ENCODE results near the gene ZBED5.

The ZBED5 gene

GRCh38 chr11:10878408-10879214, 20.8 kb upstream of the ZBED5 start:
- peak in 1 of 4 experiments; percentile 12 for DNase-seq

GRCh38 chr11:10876158-10876557, 18.3 kb upstream of the ZBED5 start:
- DNase-seq = no peak

GRCh38 chr11:10875430-10876021, 17.7 kb upstream of the ZBED5 start:
- DNase-seq = no peak

DNA sequence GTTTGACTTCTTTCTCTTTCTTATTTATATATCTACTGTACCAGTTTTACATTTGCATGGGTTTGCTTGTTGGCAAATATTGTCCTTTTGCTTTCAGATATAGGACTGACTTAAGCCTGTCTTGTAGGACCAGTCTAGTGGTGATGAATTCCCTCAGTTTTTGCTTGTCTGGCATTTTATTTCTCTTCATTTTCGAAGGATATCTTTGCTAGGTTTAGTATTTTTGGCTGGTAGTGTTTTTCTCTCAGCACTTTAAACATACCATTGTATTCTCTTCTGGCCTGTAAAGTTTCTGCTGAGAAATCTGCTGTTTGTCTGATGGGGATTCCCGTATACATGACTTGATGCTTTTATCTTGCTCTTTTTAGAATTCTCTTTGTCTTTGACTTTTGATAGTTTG, 14.2 kb upstream of the ZBED5 start:
- no peak for DNase-seq

DNA sequence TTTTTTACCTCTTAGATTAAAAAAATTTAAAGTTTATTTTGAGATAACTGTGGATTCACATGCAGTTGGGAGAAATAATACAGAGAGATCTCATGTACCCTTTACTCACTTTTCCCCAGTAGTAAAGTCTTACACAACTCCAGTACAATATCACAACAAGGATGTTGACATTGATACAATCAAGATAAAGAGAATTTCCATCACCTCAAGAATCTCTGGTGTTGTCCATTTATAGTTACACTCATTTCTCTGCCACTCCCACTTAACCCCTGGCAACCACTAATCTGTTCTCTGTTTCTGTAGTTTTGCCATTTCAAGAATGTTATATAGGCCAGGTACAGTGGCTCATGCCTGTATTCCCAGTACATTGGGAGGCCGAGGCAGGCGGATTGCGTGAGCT, 10.5 kb upstream of the ZBED5 start:
- DNase-seq = no peak

DNA sequence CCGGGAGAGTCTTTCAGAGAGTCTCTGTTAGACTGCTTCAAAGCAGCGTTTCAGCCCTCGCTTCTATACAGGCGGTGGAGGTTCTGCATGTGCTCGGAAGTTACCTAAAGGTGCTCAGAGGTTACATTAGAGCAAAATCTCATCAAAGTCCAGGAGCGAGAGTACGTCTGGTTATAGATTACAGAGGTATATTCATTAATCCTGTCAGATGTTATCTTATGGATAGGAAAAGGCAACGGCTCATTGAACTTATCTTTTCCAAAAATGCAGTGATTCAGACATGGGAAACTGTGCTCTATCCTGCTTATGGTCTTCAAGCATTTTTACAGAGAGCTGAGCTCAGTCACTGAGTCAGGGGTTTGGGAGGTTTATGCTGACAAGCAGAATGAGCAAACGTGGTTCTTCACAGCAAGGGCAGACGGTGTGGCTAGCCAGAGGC, 9.1 kb upstream of the ZBED5 start:
- DNase-seq = no peak

DNA sequence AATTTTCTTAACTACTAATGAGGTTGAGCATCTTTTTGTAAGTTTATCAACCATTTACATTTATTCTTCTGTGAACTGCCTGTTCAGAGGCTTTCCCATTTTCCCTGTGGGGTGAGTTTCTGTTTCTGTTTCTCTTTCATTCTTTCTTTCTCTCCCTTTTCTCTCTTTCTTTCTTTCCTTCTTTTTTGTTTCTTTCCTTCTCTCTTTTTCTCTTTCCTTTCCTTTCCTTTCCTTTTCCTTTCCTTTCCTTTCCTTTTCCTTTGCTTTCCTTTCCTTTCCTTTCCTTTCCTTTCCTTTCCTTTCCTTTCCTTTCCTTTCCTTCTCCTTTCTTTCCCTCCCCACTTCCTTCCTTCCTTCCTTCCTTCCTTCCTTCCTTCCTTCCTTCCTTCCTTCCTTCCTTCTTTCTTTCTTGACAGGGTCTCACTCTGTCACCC, 8.0 kb upstream of the ZBED5 start:
- no peak for DNase-seq

GRCh38 chr11:10864688-10865087, 6.8 kb upstream of the ZBED5 start:
- no peak for DNase-seq

DNA sequence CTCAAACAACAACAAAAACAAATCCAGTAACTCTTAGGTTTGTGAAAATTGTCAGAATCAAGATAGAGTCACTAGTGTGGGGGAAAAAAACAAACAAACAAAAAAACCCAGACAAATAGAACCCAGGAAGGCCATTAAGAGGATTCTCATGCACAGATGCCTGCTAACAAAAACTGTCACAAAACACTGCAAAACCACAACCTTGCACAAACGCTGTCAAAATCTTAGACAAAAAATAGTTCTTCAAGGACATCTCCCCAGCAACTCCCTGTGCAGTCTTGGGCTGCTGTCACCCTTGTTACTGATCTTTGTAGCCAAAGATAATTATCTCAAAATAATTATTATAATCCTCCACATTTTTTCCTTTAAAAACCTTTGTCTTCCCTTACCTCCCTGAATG, 4.6 kb upstream of the ZBED5 start:
- no peak for DNase-seq

GRCh38 chr11:10861799-10862198, 3.9 kb upstream of the ZBED5 start:
- DNase-seq = no peak

DNA sequence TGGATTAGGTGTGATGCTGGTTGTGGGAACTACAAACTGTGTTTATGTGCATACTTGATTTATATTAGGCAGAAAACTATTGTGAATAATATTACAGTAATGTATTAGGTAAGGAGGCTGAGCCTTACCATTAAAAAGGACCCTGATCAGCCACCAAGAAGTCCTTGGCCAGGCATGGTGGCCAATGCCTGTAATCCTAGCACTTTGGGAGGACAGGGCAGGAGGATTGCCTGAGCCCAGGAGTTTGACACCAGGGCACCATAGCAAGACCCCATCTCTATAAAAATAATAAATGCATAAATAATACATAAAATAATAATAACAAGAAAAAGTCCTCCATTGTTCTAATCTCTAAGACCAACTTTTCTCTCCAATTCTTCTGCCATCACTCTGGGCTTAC, 3.2 kb upstream of the ZBED5 start:
- DNase-seq = no peak

DNA sequence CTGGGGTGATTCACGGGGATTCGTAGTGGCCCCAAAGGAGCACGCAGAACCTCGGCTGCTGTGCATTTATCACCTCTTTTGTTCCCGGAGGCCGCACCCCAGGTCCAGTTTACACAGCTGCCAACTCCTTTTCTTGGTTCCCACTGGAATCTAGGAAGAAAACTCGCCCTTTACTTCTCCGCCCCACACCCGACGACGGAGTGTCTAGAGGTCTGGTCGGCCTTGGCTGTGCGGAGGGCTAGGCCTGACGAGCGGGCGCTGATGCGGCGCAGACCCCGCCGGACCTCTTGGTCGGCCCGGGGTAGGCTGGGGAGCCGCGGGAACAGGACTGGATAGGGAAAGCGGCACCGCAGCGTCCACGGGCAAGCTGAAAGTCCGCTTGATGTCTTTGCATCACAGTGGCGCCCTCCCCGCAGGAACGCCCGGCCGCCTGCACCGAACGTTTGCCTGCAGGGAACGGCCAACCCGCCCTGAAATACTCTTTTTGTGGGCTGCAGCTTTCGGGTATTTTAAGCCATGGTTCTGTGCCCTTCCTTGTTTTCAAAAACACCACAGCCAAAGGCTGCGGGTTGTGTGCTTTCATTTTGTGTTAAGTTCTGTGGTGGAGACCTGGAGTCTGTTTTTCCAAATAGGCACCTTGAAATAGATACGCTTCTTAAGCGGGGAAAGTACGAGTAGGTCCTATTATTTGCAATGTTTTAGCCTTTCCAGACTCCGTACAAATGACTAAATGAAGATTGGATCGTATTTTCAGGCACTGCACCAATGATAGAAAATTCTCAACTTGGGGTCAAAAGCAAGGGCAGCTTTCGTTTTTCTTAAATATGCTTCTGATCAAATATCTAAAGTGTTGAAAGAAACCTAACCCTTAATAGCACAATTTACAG, 829 bp upstream of the ZBED5 start:
- peak in 3 of 4 experiments; percentile 41 to 45 (median 42) for DNase-seq

- peak in 1 of 4 experiments; percentile 33 for DNase-seq
These were observed 469 bp downstream of the ZBED5 start for GRCh38 chr11:10857459-10857708.

- peak in 1 of 4 experiments; percentile 6 for DNase-seq
These were observed 979 bp downstream of the ZBED5 start for GRCh38 chr11:10856689-10857458.

DNA sequence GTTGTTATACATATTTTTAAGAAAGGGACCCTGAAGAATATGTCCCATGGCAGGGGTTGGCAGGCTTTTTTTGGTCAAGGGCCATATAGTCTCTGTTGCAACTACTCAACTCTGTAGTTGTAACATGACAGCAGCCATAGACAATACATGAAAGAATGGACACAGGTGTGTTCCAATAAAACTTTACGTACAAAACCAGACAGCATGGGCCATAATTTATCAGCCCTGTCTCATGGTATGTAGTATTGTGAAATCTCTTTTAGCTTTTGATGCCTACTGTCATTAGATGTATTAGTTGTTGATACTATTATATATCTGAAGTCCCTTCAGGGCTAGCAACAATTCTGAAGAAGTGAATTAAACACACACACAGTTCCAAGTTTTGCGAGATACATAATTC, 2.6 kb downstream of the ZBED5 start:
- no peak for DNase-seq

DNA sequence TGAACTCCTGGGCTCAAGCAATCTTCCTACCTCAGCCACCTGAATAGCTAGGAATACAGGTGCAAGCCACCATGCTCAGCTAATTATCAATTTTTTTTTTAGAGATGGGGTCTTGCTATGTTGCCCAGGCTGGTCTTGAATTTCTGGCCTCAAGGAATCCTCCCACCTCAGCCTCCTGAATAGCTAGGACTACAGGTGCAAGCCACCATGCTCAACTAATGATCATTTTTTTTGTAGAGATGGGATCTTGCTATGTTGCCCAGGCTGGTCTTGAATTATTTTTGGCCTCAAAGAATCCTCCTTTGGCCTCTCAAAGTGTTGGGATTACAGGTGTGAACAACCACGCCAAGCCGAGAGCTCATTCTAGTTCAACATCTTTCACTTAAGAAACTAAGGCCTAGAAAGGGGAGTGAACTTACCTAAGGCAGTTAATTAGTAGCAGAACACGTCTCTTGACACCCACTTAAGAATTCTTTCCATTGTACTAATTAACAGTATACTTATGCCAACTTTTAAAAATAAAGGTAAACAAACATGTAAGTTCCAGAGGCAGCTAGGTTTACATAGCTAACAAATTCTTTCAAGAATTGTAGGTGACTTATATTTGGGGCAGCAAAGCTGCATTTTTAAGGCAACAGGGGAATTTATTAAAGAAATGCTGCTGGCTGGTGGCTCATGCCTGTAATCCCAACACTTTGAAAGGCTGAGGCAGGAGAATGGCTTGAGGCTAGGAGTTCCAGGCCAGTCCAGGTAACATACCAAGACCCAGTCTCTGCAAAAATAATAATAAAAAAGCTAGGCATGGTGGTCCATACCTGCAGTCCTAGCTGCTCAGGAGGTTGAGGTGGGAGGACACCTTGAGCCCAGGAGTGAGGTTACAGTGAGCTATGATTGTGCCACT, 9.6 kb downstream of the ZBED5 start:
- no peak for DNase-seq

DNA sequence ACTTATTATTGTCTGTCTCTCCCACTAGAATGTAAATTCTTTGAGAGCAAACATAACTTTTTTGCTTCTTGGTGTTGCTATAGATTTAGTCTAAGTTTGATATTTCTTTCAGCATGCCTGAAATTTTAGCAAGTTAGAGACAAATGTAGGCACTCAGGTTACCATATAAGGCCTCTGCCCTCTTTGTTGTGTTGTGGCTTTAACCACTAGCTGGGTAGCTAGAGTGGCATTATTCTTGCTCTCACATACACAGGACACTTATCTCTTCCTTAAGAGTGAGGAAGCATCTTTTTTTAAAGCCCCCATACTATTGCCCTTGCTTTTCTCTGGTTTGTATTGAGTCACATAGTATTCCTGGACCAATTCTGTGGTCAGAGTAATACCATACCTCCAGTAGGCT, 11.2 kb downstream of the ZBED5 start:
- no peak for DNase-seq

- no peak for DNase-seq
These were observed 12.3 kb downstream of the ZBED5 start for GRCh38 chr11:10845589-10845988.

DNA sequence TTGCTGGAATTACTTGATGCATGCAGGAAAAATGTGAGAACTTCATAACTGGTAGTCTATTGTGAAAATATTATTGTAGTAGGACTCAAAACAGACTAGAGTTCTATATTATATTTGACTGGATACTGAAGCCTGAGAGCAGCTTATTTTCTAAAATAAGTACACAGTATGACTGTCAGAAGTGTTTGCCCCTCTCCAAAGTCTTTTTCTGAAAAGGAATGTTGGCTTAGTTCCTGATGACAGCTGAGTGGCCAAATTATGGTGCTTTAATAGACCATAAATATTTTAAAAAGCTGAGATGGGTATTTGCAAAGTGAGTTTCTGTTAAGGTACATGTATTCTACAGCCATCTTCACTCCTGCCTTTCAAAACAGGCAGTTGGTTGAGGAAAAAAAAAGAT, 13.1 kb downstream of the ZBED5 start:
- no peak for DNase-seq

DNA sequence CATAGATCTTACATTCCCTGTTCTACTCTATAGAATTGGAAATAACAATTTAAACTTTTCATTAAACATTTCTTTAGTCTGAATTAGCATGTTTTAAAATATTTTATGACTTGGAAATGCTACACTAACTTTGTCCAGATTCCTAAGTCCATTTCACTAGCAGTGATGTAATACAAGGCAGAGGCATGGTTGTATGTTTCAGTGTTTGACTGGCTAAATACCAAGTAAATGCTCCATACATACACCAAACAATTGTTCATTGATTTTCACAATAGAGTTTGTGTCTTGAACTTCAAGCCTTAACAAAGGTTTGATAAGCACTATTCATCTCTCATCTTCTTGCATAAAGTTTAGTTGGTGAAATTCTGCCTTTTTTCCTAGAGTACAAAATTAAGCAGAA, 13.5 kb downstream of the ZBED5 start:
- no peak for DNase-seq

GRCh38 chr11:10838881-10839280, 19.0 kb downstream of the ZBED5 start:
- DNase-seq = no peak

DNA sequence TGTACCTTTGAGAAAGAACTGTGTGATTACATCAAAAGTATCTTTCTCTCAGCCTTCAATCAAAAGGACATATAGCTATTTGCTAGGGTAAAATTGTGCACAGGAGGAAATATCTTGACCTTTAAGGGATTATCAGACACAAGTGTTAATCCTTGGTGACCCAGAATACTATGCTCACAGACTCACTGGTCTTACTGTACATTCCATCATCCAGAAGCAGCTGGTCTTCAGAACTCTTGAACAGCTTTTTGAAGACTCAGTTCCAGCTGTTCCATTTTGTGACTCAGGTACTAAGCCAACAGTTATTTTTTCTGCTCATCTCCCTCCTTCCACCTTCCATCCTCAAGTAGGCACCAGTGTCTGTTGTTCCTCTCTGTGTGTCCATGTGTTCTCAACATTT, 19.8 kb downstream of the ZBED5 start:
- no peak for DNase-seq
